ENCODE results near the gene UVRAG. TPM values are rescaled to one million over a fixed set of nuclear protein-coding genes. Genes with fewer than 3 reads are reported as not detected.

UVRAG gene
- total RNA-seq, 1 experiment from 2014 or later, result 31.3 TPM

GRCh38 chr11:75862437-75862836 is 47.4 kb downstream of the UVRAG start:
- H3K9me3 Mint-ChIP-seq (ENCODE audit: unreplicated experiment), result no peaks in the 10 kb centered on the region
- no peaks in the 10 kb centered on the region for H3K27me3 Mint-ChIP-seq (ENCODE audit: insufficient read depth, unreplicated experiment)
- no TSS peak for BruUV-seq (replicated peaks)
- H3K4me1 Mint-ChIP-seq (ENCODE audit: low read depth, unreplicated experiment), result peaks cover 9% of the 10 kb centered on the region
- ChIA-PET POLR2A (no interaction called here), CTCF (interaction anchor here (0.6 kb wide), 1 partner anchor 938 kb away, joined by 4 read pairs; no protein-coding TSS in a partner anchor)
- no peaks in the 10 kb centered on the region for H3K9me3 ChIP-seq
- no peaks in the 10 kb centered on the region for H3K27me3 ChIP-seq (replicated peaks; ENCODE audit: control insufficient read depth, insufficient read depth, low read length)
- H3K36me3 ChIP-seq (ENCODE audit: control insufficient read depth, insufficient read depth, low read length), result no peaks in the 10 kb centered on the region; the same call in 1 of the 2 replicates
- peaks cover 6% of the 10 kb centered on the region for H3K36me3 Mint-ChIP-seq (ENCODE audit: insufficient read depth, unreplicated experiment)
- no peak overlapping the region for H3K4me3 ChIP-seq (ENCODE audit: low read depth, low read length)
- no peak overlapping the region for H3K27ac Mint-ChIP-seq (ENCODE audit: unreplicated experiment)
- H3K4me3 Mint-ChIP-seq (ENCODE audit: unreplicated experiment), result no peak overlapping the region
- no peak for DNase-seq
- H3K4me1 ChIP-seq, result peaks cover 15% of the 10 kb centered on the region
- no peak for TF ChIP-seq CTCF (IDR thresholded peaks at IDR 0.05; ENCODE audit: insufficient read depth in 1 of 2, low read depth in 1 of 2, low read length in 1 of 2, severe bottlenecking in 1 of 2, unreplicated experiment in 1 of 2)
- intact Hi-C loops (cut with micrococcal nuclease; ENCODE audit: unreplicated experiment), result no loop called here

GRCh38 chr11:75867778-75868374 is 52.9 kb downstream of the UVRAG start:
- Mint-ChIP-seq H3K27me3 (ENCODE audit: insufficient read depth, unreplicated experiment) (no peaks in the 10 kb centered on the region), H3K27ac (ENCODE audit: unreplicated experiment) (peak overlapping the region; percentile 30), H3K4me3 (ENCODE audit: unreplicated experiment) (no peak overlapping the region), H3K9me3 (ENCODE audit: unreplicated experiment) (no peaks in the 10 kb centered on the region), H3K4me1 (ENCODE audit: low read depth, unreplicated experiment) (peaks cover 10% of the 10 kb centered on the region), H3K36me3 (ENCODE audit: insufficient read depth, unreplicated experiment) (peaks cover 5% of the 10 kb centered on the region)
- POLR2A ChIA-PET, result no interaction called here
- Histone ChIP-seq H3K27me3 (replicated peaks; ENCODE audit: control insufficient read depth, insufficient read depth, low read length) (no peaks in the 10 kb centered on the region), H3K9me3 (no peaks in the 10 kb centered on the region), H3K4me1 (peaks cover 14% of the 10 kb centered on the region), H3K4me3 (ENCODE audit: low read depth, low read length) (no peak overlapping the region), H3K36me3 (ENCODE audit: control insufficient read depth, insufficient read depth, low read length) (no peaks in the 10 kb centered on the region)
- BruUV-seq (replicated peaks), result no TSS peak
- peak in 1 of 2 experiments; percentile 73 for DNase-seq
- CTCF ChIA-PET, result interaction anchor here (0.6 to 3.4 kb wide), 4 partner anchors 65 to 168 kb away, joined by 3 to 27 read pairs (median 3); no protein-coding TSS in a partner anchor
- TF ChIP-seq CTCF (IDR thresholded peaks at IDR 0.05; ENCODE audit: insufficient read depth in 1 of 2, low read depth in 1 of 2, low read length in 1 of 2, severe bottlenecking in 1 of 2, unreplicated experiment in 1 of 2), result peak; percentile 89 to 90
- intact Hi-C loops (cut with micrococcal nuclease; ENCODE audit: unreplicated experiment), result loop anchor here (1.0 to 2.0 kb wide), 5 partner anchors 53 to 321 kb away; partner anchors contain the start of genes DGAT2 and UVRAG

GRCh38 chr11:75868990-75869389 is 54.0 kb downstream of the UVRAG start:
- peak in 1 of 2 experiments; percentile 41 for DNase-seq
- intact Hi-C loops (cut with micrococcal nuclease; ENCODE audit: unreplicated experiment), result loop anchor here (2.0 kb wide), 3 partner anchors 54 to 322 kb away; partner anchors contain the start of gene UVRAG
- CTCF ChIA-PET, result interaction anchor here (1.5 to 3.4 kb wide), 3 partner anchors 66 to 146 kb away, joined by 3 to 27 read pairs (median 4); no protein-coding TSS in a partner anchor
- Mint-ChIP-seq H3K36me3 (ENCODE audit: insufficient read depth, unreplicated experiment) (peaks cover 5% of the 10 kb centered on the region), H3K9me3 (ENCODE audit: unreplicated experiment) (no peaks in the 10 kb centered on the region), H3K27me3 (ENCODE audit: insufficient read depth, unreplicated experiment) (no peaks in the 10 kb centered on the region), H3K4me1 (ENCODE audit: low read depth, unreplicated experiment) (peaks cover 20% of the 10 kb centered on the region), H3K27ac (ENCODE audit: unreplicated experiment) (no peak overlapping the region), H3K4me3 (ENCODE audit: unreplicated experiment) (no peak overlapping the region)
- Histone ChIP-seq H3K9me3 (no peaks in the 10 kb centered on the region), H3K36me3 (ENCODE audit: control insufficient read depth, insufficient read depth, low read length) (no peaks in the 10 kb centered on the region), H3K27me3 (replicated peaks; ENCODE audit: control insufficient read depth, insufficient read depth, low read length) (no peaks in the 10 kb centered on the region), H3K4me3 (ENCODE audit: low read depth, low read length) (no peak overlapping the region), H3K4me1 (peaks cover 22% of the 10 kb centered on the region)
- no TSS peak for BruUV-seq (replicated peaks)
- TF ChIP-seq CTCF (IDR thresholded peaks at IDR 0.05; ENCODE audit: insufficient read depth in 1 of 2, low read depth in 1 of 2, low read length in 1 of 2, severe bottlenecking in 1 of 2, unreplicated experiment in 1 of 2), result no peak
- POLR2A ChIA-PET, result no interaction called here

All from Caco-2 (cell line).